Heart right ventricle (tissue), 16 donors: ENCODE measurements around the gene TNFAIP2. TPM values are rescaled to one million over a fixed set of nuclear protein-coding genes. Genes with fewer than 3 reads are reported as not detected.

Source experiments
- ATAC-seq, 8 donors: fragments of 200-7000 bp; cut with Tn5 transposase; one replicate each; pipeline ENCODE4 v1.9.1; 2020; ENCODE audit warnings: mild to moderate bottlenecking in 8 of 8, moderate library complexity in 8 of 8, moderate number of reproducible peaks in 1 of 8
- DNase-seq, 2 donors: peaks; one replicate each; pipeline ENCODE4 v3.0.0-alpha.2; 2020
- H3K27ac ChIP-seq, 10 donors: fragments of 200-600 bp; sonication (generic) in 2 of 10; one replicate each; pipeline versions ENCODE4 v1.5.0 to v1.8.0; 2020 to 2022; ENCODE audit warnings: mild to moderate bottlenecking in 3 of 10
- H3K27me3 ChIP-seq, 7 donors: fragments of 200-600 bp; one replicate each; pipeline ENCODE4 v1.8.0; 2021 to 2022; ENCODE audit warnings: mild to moderate bottlenecking in 2 of 7
- H3K36me3 ChIP-seq, 9 donors: fragments of 200-600 bp; sonication (generic) in 1 of 9; one replicate each; pipeline versions ENCODE4 v1.5.0 to v1.8.0; 2020 to 2022; ENCODE audit warnings: mild to moderate bottlenecking in 2 of 9
- H3K4me1 ChIP-seq, 9 donors: fragments of 200-600 bp; sonication (generic) in 1 of 9; one replicate each; pipeline versions ENCODE4 v1.5.0 to v1.8.0; 2020 to 2022; ENCODE audit warnings: mild to moderate bottlenecking in 4 of 9
- H3K4me3 ChIP-seq, 10 donors: fragments of 200-600 bp; sonication (generic) in 2 of 10; one replicate each; pipeline versions ENCODE4 v1.5.0 to v1.8.0; 2020 to 2022; ENCODE audit warnings: mild to moderate bottlenecking in 7 of 10, moderate library complexity in 2 of 10
- H3K9me3 ChIP-seq, 11 donors: fragments of 200-600 bp in 10 of 11; sonication (generic) in 2 of 11; one replicate each; pipeline versions ENCODE4 v1.5.0 to v1.8.0; 2013 to 2022; ENCODE audit warnings: mild to moderate bottlenecking in 2 of 11, control low read depth in 1 of 11, moderate library complexity in 1 of 11
- CTCF ChIP-seq, 9 donors: fragments of 200-600 bp; sonication (generic) in 2 of 9; IDR thresholded peaks; one replicate each; pipeline versions ENCODE4 v1.5.0 to v1.8.0; 2021 to 2022; ENCODE audit warnings: antibody characterized with exemption in 9 of 9, mild to moderate bottlenecking in 5 of 9, moderate library complexity in 1 of 9
- WGBS, 2 donors: extraction: QIAGEN DNeasy Blood & Tissue Kit; methylation state at CpG; one replicate each; pipeline ENCODE4 v1.1.7; 2013; ENCODE audit warnings: inconsistent platforms in 1 of 2; 5-methylcytosine and 5-hydroxymethylcytosine counted together
- intact Hi-C, 10 donors: fragments of 100-400 bp; cut with DNase I; formaldehyde crosslinking; loops; one replicate each; pipeline versions ENCODE4 v1.11.1 to v1.14.2; 2022
- polyA plus RNA-seq, 2 donors: library from polyadenylated mRNA; stranded (reverse); fragments of 200-250 nt; gene quantifications; one replicate each; pipeline ENCODE4 v1.2.3, GENCODE V29; 2013
- total RNA-seq, 10 donors: library from RNA; stranded (reverse); fragmentation: NEBNext Ultra II Directional in 3 of 10; extraction: Animal tissue kit (Norgen Biotek cat#: 25700) in 3 of 10; gene quantifications; one replicate each; pipeline versions ENCODE4 v1.2.1 to v1.2.4, GENCODE V29; 2021 to 2023
- donor health status: Arrhythmogenic right ventricular cardiomyopathy.
- donor health status: ischemic (EF 13 %, LVEDD 7.1; RV severe dilation, severe dysfunction).
- donor health status: healthy with polysubstance abuse.
- donor health status: DM: no; HTN: yes; CAD: no.
- donor health status: DM: no; HTN: no; CAD: no.
- donor health status: ischemic (EF 25% LVEDD 6.9; RV normal size, moderate dysfunction).
- donor health status: ischemic (EF 25% LVEDD 5.7; RV mildly dilated, moderate dysfunction).
- donor health status: healthy.
- donor health status: DM: yes; HTN: yes; CAD: no.
- donor health status: Ischemic cardiomyopathy.
- donor health status: ischemic (EF 35%, LVEDD 5.7; RV mildly dilated, moderate dysfunction).
- donor health status: nonischemic (EF 11% LVEDD 7.7; RV severe dilation, severe dysfunction).
- donor health status: DM: yes; HTN: yes; CAD: no.
- donor health status: PGD.
- donor health status: ischemic (EF 29% LVEDD 5.4; RV normal size, mild dysfunction).
- donor health status: nonischemic (EF 23%, LVEDD 6.1; RV moderate dilation, normal function).

Gene TNFAIP2
- total and polyA plus RNA-seq, 12 donors = 21.8 to 138 (median 42.0) TPM

DNA sequence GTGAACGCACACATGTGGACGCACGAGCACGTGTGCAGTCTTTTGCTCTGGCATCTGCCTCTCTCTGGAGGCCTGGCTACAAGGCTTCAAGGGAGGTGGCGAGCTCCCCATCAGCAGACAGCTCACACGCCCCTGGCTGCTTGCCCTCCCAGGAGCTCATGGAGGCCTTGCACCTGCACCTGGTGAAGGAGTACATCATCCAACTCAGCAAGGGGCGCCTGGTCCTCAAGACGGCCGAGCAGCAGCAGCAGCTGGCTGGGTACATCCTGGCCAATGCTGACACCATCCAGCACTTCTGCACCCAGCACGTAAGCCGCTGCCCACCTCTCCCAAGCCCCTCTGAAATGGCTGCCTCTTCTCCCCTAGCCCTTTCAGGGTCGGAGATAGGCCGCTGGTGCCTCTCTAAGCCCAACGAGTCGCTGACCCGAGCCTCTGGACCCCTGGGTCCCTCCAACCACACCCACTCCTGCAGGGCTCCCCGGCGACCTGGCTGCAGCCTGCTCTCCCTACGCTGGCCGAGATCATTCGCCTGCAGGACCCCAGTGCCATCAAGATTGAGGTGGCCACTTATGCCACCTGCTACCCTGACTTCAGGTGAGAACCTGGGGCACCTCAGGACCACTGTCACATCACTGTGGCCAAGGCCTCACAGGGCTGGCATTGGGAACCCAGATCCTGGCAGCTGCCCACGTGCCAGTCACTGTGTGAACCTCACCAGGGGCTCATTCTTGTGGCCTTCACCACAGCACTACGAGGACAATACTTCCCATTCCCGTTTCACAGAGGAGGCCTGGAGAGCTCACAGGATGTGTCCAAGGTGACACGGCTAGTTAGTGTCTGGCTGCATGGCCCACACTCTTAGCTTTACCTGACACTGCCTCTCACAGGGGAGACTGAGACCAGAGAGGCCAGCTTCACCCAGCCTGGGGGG lies 10.2 kb downstream of the TNFAIP2 start:
- no peaks in the 10 kb centered on the region for H3K9me3 ChIP-seq
- peaks cover 0 to 84% (median 10%) of the 10 kb centered on the region in 9 donors for H3K36me3 ChIP-seq
- 92 to 95% methylated on average over 25 of the region's 25 CpGs for WGBS, 2 donors
- no peak for DNase-seq
- no peak for ATAC-seq
- intact Hi-C loops = no loop called here
- H3K4me3 ChIP-seq = no peak overlapping the region
- H3K27me3 ChIP-seq = no peaks in the 10 kb centered on the region
- peaks cover 8 to 45% (median 29%) of the 10 kb centered on the region in 9 donors for H3K4me1 ChIP-seq
- no peak for TF ChIP-seq CTCF (IDR thresholded peaks at IDR 0.05)
- no peak overlapping the region for H3K27ac ChIP-seq

- no peak for TF ChIP-seq CTCF (IDR thresholded peaks at IDR 0.05)
- no peak for ATAC-seq
- intact Hi-C loops = no loop called here
Observed at GRCh38 chr14:103134405-103134804, 11.1 kb downstream of the TNFAIP2 start.

DNA sequence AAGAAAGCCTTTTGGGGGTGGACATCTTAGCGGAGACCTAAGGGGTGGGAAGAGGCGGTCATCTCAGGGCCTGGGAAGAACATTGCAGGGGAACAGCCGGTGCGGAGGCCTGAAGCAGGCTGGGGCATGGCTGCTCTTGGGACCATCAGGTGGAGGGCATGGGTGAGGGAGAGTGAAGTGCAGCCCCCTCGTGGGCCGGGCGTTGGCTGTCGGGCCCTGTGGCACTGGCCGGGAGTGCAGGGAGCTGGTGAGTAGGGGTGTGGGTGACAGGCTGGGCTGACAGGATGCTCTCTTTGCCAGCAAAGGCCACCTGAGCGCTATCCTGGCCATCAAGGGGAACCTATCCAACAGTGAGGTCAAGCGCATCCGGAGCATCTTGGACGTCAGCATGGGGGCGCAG lies 11.7 kb downstream of the TNFAIP2 start:
- Histone ChIP-seq H3K36me3 (peaks cover 0 to 70% (median 8%) of the 10 kb centered on the region in 9 donors), H3K27ac (no peak overlapping the region), H3K27me3 (peaks cover 0 to 3% (median 0%) of the 10 kb centered on the region in 7 donors), H3K4me3 (no peak overlapping the region), H3K4me1 (peaks cover 4 to 48% (median 30%) of the 10 kb centered on the region in 9 donors), H3K9me3 (no peaks in the 10 kb centered on the region)
- DNase-seq = no peak
- no peak for TF ChIP-seq CTCF (IDR thresholded peaks at IDR 0.05)
- 93 to 97% methylated on average over 14 of the region's 14 CpGs for WGBS, 2 donors
- ATAC-seq = no peak
- intact Hi-C loops = no loop called here

More at GRCh38 chr14:103134405-103134804, 11.1 kb downstream of the TNFAIP2 start:
- peaks cover 4 to 46% (median 29%) of the 10 kb centered on the region in 9 donors for H3K4me1 ChIP-seq
- WGBS, 2 donors = 74 to 79% methylated on average over 2 of the region's 2 CpGs
- no peak for DNase-seq
- no peak overlapping the region for H3K4me3 ChIP-seq
- no peak overlapping the region for H3K27ac ChIP-seq
- H3K36me3 ChIP-seq = peaks cover 0 to 75% (median 10%) of the 10 kb centered on the region in 9 donors
- H3K27me3 ChIP-seq = peaks cover 0 to 3% (median 0%) of the 10 kb centered on the region in 7 donors
- H3K9me3 ChIP-seq = no peaks in the 10 kb centered on the region

DNA sequence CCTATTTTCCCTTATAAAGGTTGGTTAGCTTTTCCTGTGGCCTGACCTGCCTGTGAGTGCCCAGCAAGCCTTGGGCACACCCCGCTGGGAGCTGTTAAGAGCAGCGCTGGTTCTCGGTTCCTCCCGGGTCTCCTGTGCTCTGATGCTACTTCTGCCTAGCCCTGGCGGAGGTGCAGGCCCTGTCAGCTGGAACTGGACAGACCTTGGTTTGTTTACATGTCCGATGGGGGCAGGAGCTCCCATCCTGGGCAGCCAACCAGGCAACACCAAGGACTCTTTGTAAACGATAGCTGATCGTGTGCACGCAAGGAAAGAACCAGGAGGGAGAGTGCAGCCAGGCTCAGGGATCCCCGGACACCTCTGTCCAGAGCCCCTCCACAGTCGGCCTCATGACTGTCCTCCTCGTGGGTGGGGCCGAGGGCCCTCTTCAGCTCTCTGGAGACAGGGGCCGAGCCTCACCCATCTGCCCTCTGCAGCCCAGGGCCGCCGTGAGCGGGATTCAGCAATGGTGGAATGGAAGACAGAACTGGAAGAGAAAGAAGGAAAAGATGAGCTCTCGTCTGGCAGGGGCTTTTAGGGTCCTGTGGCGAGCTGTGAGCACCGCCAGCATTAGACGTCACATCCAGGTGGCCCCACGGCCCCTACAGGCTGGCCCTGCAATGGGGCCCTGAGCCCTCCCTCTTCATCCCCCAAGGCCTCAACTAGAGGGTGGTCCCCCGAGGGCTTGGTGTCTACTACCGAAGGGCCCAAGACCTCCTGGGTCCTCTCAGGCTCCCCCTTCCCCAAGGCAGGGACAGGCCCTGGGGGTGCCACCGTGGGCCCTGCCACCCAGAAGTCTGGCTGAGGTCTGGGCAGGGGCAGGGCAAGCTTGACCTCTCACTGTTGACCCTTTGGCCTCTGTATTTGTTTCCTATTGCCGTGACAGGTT lies 12.3 kb downstream of the TNFAIP2 start:
- Histone ChIP-seq H3K4me1 (peaks cover 4 to 44% (median 28%) of the 10 kb centered on the region in 9 donors), H3K36me3 (peaks cover 0 to 63% (median 6%) of the 10 kb centered on the region in 9 donors), H3K27me3 (peaks cover 0 to 3% (median 0%) of the 10 kb centered on the region in 7 donors), H3K27ac (peak overlapping the region in 3 of 10 donors; percentile 27 to 66 (median 58)), H3K4me3 (no peak overlapping the region), H3K9me3 (no peaks in the 10 kb centered on the region)
- no peak for DNase-seq
- no peak for ATAC-seq
- WGBS, 2 donors = 89 to 90% methylated on average over 26 of the region's 26 CpGs
- TF ChIP-seq CTCF (IDR thresholded peaks at IDR 0.05) = no peak
- intact Hi-C loops = no loop called here
